Panc1 (cell line): ENCODE results near the gene PLIN4. TPM values are rescaled to one million over a fixed set of nuclear protein-coding genes. Genes with fewer than 3 reads are reported as not detected.

Source experiments
- ATAC-seq: fragments of 200-7000 bp; cut with Tn5 transposase; 2 replicates; pipeline ENCODE4 v1.9.1; 2020; ENCODE audit warnings: mild to moderate bottlenecking, moderate library complexity
- BruUV-seq: library from RNA; stranded (reverse); fragments of 400-500 nt; replicated peaks from 2 replicates; lab custom pipeline; 2021; lab: Mats Ljungman, UMichigan
- CTCF ChIA-PET: fragments of 300-600 bp; sonication (Branson Sonifier 250); formaldehyde crosslinking; loops from one replicate; lab custom pipeline; 2022; ENCODE audit warnings: antibody characterized with exemption; lab: Charles Lee
- POLR2A ChIA-PET: fragments of 300-600 bp; sonication (Branson Sonifier 250); formaldehyde crosslinking; loops from one replicate; lab custom pipeline; 2022; ENCODE audit warnings: antibody characterized with exemption; lab: Charles Lee
- DNase-seq: peaks from one replicate; pipeline ENCODE4 v3.0.0-alpha.2; 2010; ENCODE audit warnings: low read depth, low spot score
- H3K27ac ChIP-seq: 2 replicates; pipeline ENCODE4 v1.5.1; 2011; ENCODE audit warnings: mild to moderate bottlenecking, low read length, inconsistent platforms
- H3K27me3 ChIP-seq: fragments of 200-500 bp; sonication (Bioruptor generic); 2 replicates; pipeline ENCODE4 v1.6.0; 2014; ENCODE audit warnings: low read length, inconsistent platforms; ENCODE audit not compliant: control insufficient read depth, insufficient read depth
- H3K36me3 ChIP-seq: fragments of 200-500 bp; sonication (Bioruptor generic); 2 replicates; pipeline ENCODE4 v1.5.1; 2014; ENCODE audit warnings: inconsistent platforms, mild to moderate bottlenecking, low read length, moderate library complexity; ENCODE audit not compliant: control insufficient read depth, insufficient read depth
- H3K4me1 ChIP-seq: 2 replicates; pipeline ENCODE4 v1.5.1; 2011; ENCODE audit warnings: inconsistent platforms, mild to moderate bottlenecking, low read length, moderate library complexity; ENCODE audit not compliant: control insufficient read depth, insufficient read depth
- H3K4me3 ChIP-seq, 2 experiments: 2 replicates each; pipeline ENCODE4 v1.5.1; 2011 to 2012; ENCODE audit warnings: low read depth in 2 of 2, low read length in 2 of 2, mild to moderate bottlenecking in 2 of 2, inconsistent platforms in 1 of 2, moderate library complexity in 1 of 2
- H3K9me3 ChIP-seq: fragments of 200-500 bp; sonication (Bioruptor generic); 2 replicates; pipeline ENCODE4 v1.5.1; 2014; ENCODE audit warnings: low read depth, mild to moderate bottlenecking, inconsistent platforms, low read length, moderate library complexity; ENCODE audit not compliant: control insufficient read depth, insufficient read depth
- CTCF ChIP-seq: fragments of 450-650 bp; IDR thresholded peaks from 2 replicates; pipeline ENCODE4 v1.5.1; 2017; ENCODE audit warnings: mild to moderate bottlenecking
- POLR2AphosphoS5 ChIP-seq: IDR thresholded peaks from 2 replicates; pipeline ENCODE4 v1.6.1; 2012; ENCODE audit warnings: mild to moderate bottlenecking, low read depth, low read length, moderate library complexity
- REST ChIP-seq, 2 experiments: IDR thresholded peaks; 2 replicates each; pipeline ENCODE4 v1.6.1; 2011 to 2012; ENCODE audit warnings: low read depth in 2 of 2, control low read depth in 1 of 2, low read length in 1 of 2, mild to moderate bottlenecking in 1 of 2, moderate library complexity in 1 of 2; ENCODE audit not compliant: insufficient read depth in 1 of 2
- SIN3A ChIP-seq: IDR thresholded peaks from 2 replicates; pipeline ENCODE4 v1.6.1; 2012; ENCODE audit warnings: low read depth, mild to moderate bottlenecking, low read length, moderate library complexity, borderline replicate concordance; ENCODE audit not compliant: insufficient read depth
- TCF7L2 ChIP-seq: IDR thresholded peaks from 2 replicates; pipeline ENCODE4 v1.6.1; 2011; ENCODE audit warnings: mild to moderate bottlenecking, low read depth, low read length, inconsistent platforms
- in situ Hi-C: cut with HindIII; loops from 2 replicates; pipeline ENCODE4 v1.10.0; 2016; ENCODE audit warnings: low sequenced_read_pairs, low pct_unique_long_range_greater_than_20kb
- intact Hi-C: fragments of 100-400 bp; cut with micrococcal nuclease; formaldehyde crosslinking; loops from one replicate; pipeline ENCODE4 v1.10.0; 2022; ENCODE audit not compliant: unreplicated experiment
- total RNA-seq: library from RNA; stranded (reverse); gene quantifications from one replicate; pipeline ENCODE4 v1.2.1, GENCODE V29; 2021; ENCODE audit not compliant: unreplicated experiment

Gene PLIN4
- total RNA-seq, 1 experiment from 2014 or later = 10.2 TPM

- no TSS peak for BruUV-seq
- DNase-seq (no peak), ATAC-seq (no peak)
- Histone ChIP-seq H3K4me1 (peaks cover 5% of the 10 kb centered on the region; the same call in 1 of the 2 replicates), H3K4me3 (no peak overlapping the region), H3K36me3 (no peaks in the 10 kb centered on the region), H3K9me3 (no peaks in the 10 kb centered on the region), H3K27me3 (no peaks in the 10 kb centered on the region), H3K27ac (no peak overlapping the region)
- intact Hi-C loops (no loop called here), in situ Hi-C loops (no loop called here)
- ChIA-PET POLR2A (no interaction called here), CTCF (no interaction called here)
- TF ChIP-seq TCF7L2 (no peak), CTCF (no peak), POLR2AphosphoS5 (no peak), SIN3A (no peak), REST (IDR thresholded peaks at IDR 0.05; ENCODE audit: insufficient read depth in 1 of 2, low read depth in 2 of 2, low read length in 1 of 2) (no peak)
Observed at GRCh38 chr19:4533334-4533733, 15.0 kb upstream of the PLIN4 start.

GRCh38 chr19:4531562-4532165 lies 13.4 kb upstream of the PLIN4 start:
- Histone ChIP-seq H3K27ac (no peak overlapping the region), H3K9me3 (no peaks in the 10 kb centered on the region), H3K27me3 (no peaks in the 10 kb centered on the region), H3K4me1 (no peaks in the 10 kb centered on the region; the same call in 1 of the 2 replicates), H3K36me3 (no peaks in the 10 kb centered on the region), H3K4me3 (no peak overlapping the region)
- ChIA-PET POLR2A (no interaction called here), CTCF (no interaction called here)
- in situ Hi-C loops = no loop called here
- TF ChIP-seq REST (IDR thresholded peaks at IDR 0.05; ENCODE audit: insufficient read depth in 1 of 2, low read depth in 2 of 2, low read length in 1 of 2) (no peak), SIN3A (no peak), POLR2AphosphoS5 (no peak), TCF7L2 (no peak), CTCF (no peak)
- ATAC-seq = no peak
- no TSS peak for BruUV-seq
- no peak for DNase-seq
- intact Hi-C loops = no loop called here
